Neural progenitor cell (in vitro differentiated cells): ENCODE results near the gene PTPN14. TPM values are rescaled to one million over a fixed set of nuclear protein-coding genes. Genes with fewer than 3 reads are reported as not detected.
"Not testable (repeated sequence)": the region's sequence is repeated elsewhere in the genome, so short reads cannot be mapped to it uniquely, and the experiment has no call there.

Experiments
- DNase-seq: peaks from one replicate; pipeline ENCODE4 v3.0.0-alpha.2; 2016; ENCODE audit warnings: low spot score
- H2AFZ ChIP-seq: fragments of 200-600 bp; sonication (generic); replicated peaks from 2 replicates; pipeline ENCODE4 v1.6.1; 2016; ENCODE audit warnings: antibody characterized with exemption
- H3F3A ChIP-seq: fragments of 200-600 bp; sonication (generic); 2 replicates; pipeline ENCODE4 v1.6.1; 2016; ENCODE audit warnings: antibody characterized with exemption, low read depth
- H3K27ac ChIP-seq: fragments of 200-600 bp; sonication (generic); 2 replicates; pipeline ENCODE4 v1.5.1; 2016; ENCODE audit warnings: mild to moderate bottlenecking
- H3K27me3 ChIP-seq: fragments of 200-600 bp; sonication (generic); 2 replicates; pipeline ENCODE4 v1.6.1; 2016; ENCODE audit warnings: mild to moderate bottlenecking, moderate library complexity
- H3K36me3 ChIP-seq: fragments of 200-600 bp; sonication (generic); 2 replicates; pipeline ENCODE4 v1.5.1; 2016
- H3K4me1 ChIP-seq: fragments of 200-600 bp; sonication (generic); 2 replicates; pipeline ENCODE4 v1.6.1; 2016; ENCODE audit warnings: mixed run types
- H3K4me2 ChIP-seq: fragments of 200-600 bp; sonication (generic); 2 replicates; pipeline ENCODE4 v1.6.1; 2016
- H3K4me3 ChIP-seq: fragments of 200-600 bp; sonication (generic); 2 replicates; pipeline ENCODE4 v1.5.1; 2016
- H3K79me2 ChIP-seq: fragments of 200-600 bp; sonication (generic); 2 replicates; pipeline ENCODE4 v1.6.1; 2016; ENCODE audit warnings: low read depth
- H3K9ac ChIP-seq: fragments of 200-600 bp; sonication (generic); 2 replicates; pipeline ENCODE4 v1.6.1; 2016
- H3K9me3 ChIP-seq: fragments of 200-600 bp; sonication (generic); 2 replicates; pipeline ENCODE4 v1.5.1; 2016; ENCODE audit warnings: low read depth
- H4K20me1 ChIP-seq: fragments of 200-600 bp; sonication (generic); 2 replicates; pipeline ENCODE4 v1.6.1; 2016; ENCODE audit warnings: low read depth
- H3K27ac Mint-ChIP-seq: 3 replicates; pipeline ENCODE4 v1.8.0; 2021; ENCODE audit warnings: mixed read lengths
- H3K27me3 Mint-ChIP-seq: 2 replicates; pipeline ENCODE4 v1.8.0; 2022; ENCODE audit warnings: low read depth, mild to moderate bottlenecking, inconsistent platforms, moderate library complexity, mixed read lengths; ENCODE audit not compliant: insufficient read depth
- H3K36me3 Mint-ChIP-seq: 3 replicates; pipeline ENCODE4 v1.8.0; 2021; ENCODE audit warnings: mixed read lengths
- H3K4me1 Mint-ChIP-seq: 3 replicates; pipeline ENCODE4 v1.8.0; 2021; ENCODE audit warnings: mixed read lengths
- H3K4me3 Mint-ChIP-seq: 3 replicates; pipeline ENCODE4 v1.8.0; 2021; ENCODE audit warnings: mild to moderate bottlenecking, moderate library complexity, mixed read lengths
- H3K9me3 Mint-ChIP-seq: 3 replicates; pipeline ENCODE4 v1.8.0; 2020; ENCODE audit warnings: mixed read lengths
- CTCF ChIP-seq: fragments of 200-600 bp; sonication (generic); IDR thresholded peaks from 2 replicates; pipeline ENCODE4 v1.5.1; 2017; ENCODE audit warnings: antibody characterized with exemption, mild to moderate bottlenecking
- EZH2 ChIP-seq: fragments of 200-600 bp; sonication (generic); IDR thresholded peaks from 2 replicates; pipeline ENCODE4 v1.6.1; 2017; ENCODE audit warnings: antibody characterized with exemption, mild to moderate bottlenecking, moderate library complexity
- EZH2phosphoT487 ChIP-seq: fragments of 200-600 bp; sonication (generic); IDR thresholded peaks from 2 replicates; pipeline ENCODE4 v1.6.1; 2017; ENCODE audit warnings: antibody characterized with exemption
- total RNA-seq: library from RNA; depleted of rRNA; stranded (reverse); fragments of >200 nt; gene quantifications from 2 replicates; pipeline ENCODE4 v1.2.3, GENCODE V29; 2015; ENCODE audit warnings: low replicate concordance

PTPN14 gene
- total RNA-seq = 27.3 and 28.3 TPM in 2 replicates

- peaks cover 39% of the 10 kb centered on the region for H3K4me1 ChIP-seq
- peaks cover 34% of the 10 kb centered on the region for H4K20me1 ChIP-seq
- no peaks in the 10 kb centered on the region for H3K36me3 ChIP-seq
- peak; percentile 98 for DNase-seq
- H2AFZ ChIP-seq = peak within 1 kb of the TSS; percentile 75
- peak within 1 kb of the TSS; percentile 100 for H3K27ac ChIP-seq
- peak within 1 kb of the TSS; percentile 94 for H3K4me3 Mint-ChIP-seq
- H3K36me3 Mint-ChIP-seq = no peaks in the 10 kb centered on the region
- peak within 1 kb of the TSS; percentile 100 for H3K27ac Mint-ChIP-seq
- peaks cover 39% of the 10 kb centered on the region for H3F3A ChIP-seq
- H3K27me3 ChIP-seq = no peaks in the 10 kb centered on the region
- H3K9me3 ChIP-seq = no peaks in the 10 kb centered on the region
- peaks cover 32% of the 10 kb centered on the region for H3K4me1 Mint-ChIP-seq
- TF ChIP-seq CTCF (peak; percentile 51), EZH2phosphoT487 (no peak), EZH2 (no peak)
- peaks cover 9% of the 10 kb centered on the region for H3K27me3 Mint-ChIP-seq
- H3K9ac ChIP-seq = peak within 1 kb of the TSS; percentile 97
- peak within 1 kb of the TSS; percentile 96 for H3K4me2 ChIP-seq
- H3K9me3 Mint-ChIP-seq = peaks cover 3% of the 10 kb centered on the region
- peaks cover 46% of the 10 kb centered on the region for H3K79me2 ChIP-seq
- peak within 1 kb of the TSS; percentile 71 for H3K4me3 ChIP-seq
Measured at GRCh38 chr1:214551436-214552173, at the start of gene PTPN14. Gene PTPN14, minus strand, starts transcription at chr1:214551602. Its CDS starts 86,799 bp downstream, at chr1:214464803.

- Mint-ChIP-seq H3K4me1 (no peaks in the 10 kb centered on the region), H3K36me3 (no peaks in the 10 kb centered on the region), H3K27me3 (peaks cover 4% of the 10 kb centered on the region), H3K4me3 (no peak overlapping the region), H3K27ac (no peak overlapping the region), H3K9me3 (peaks cover 4% of the 10 kb centered on the region)
- TF ChIP-seq EZH2phosphoT487 = no peak
- DNase-seq = no peak
- H2AFZ ChIP-seq = no peak overlapping the region
- H3K27ac ChIP-seq = no peak overlapping the region
- H3K9me3 ChIP-seq = no peaks in the 10 kb centered on the region
- H3K79me2 ChIP-seq = no peaks in the 10 kb centered on the region
- H3K4me3 ChIP-seq = no peak overlapping the region
- H3K4me1 ChIP-seq = no peaks in the 10 kb centered on the region
- H3F3A ChIP-seq = no peaks in the 10 kb centered on the region
- no peaks in the 10 kb centered on the region for H3K27me3 ChIP-seq
- H3K36me3 ChIP-seq = no peaks in the 10 kb centered on the region
- H3K9ac ChIP-seq = no peak overlapping the region
- H4K20me1 ChIP-seq = no peaks in the 10 kb centered on the region
- H3K4me2 ChIP-seq = no peak overlapping the region
Measured at GRCh38 chr1:214593158-214593557, 41.8 kb upstream of the PTPN14 start.

- DNase-seq, H3K9me3 ChIP-seq, H3K4me2 ChIP-seq, H3F3A ChIP-seq, H3K4me1 ChIP-seq, H3K9me3 Mint-ChIP-seq, H3K27ac Mint-ChIP-seq, H4K20me1 ChIP-seq, H3K36me3 Mint-ChIP-seq, H3K27me3 Mint-ChIP-seq, H3K36me3 ChIP-seq, H3K9ac ChIP-seq, H3K79me2 ChIP-seq, H2AFZ ChIP-seq, H3K4me1 Mint-ChIP-seq, H3K4me3 ChIP-seq, H3K27me3 ChIP-seq, H3K27ac ChIP-seq, H3K4me3 Mint-ChIP-seq: not testable (repeated sequence)
Measured at GRCh38 chr1:214591918-214592317, 40.5 kb upstream of the PTPN14 start.

- peaks cover 3% of the 10 kb centered on the region for H3K27me3 Mint-ChIP-seq
Measured at GRCh38 chr1:214590696-214591095, 39.3 kb upstream of the PTPN14 start.

More at GRCh38 chr1:214590696-214591095, 39.3 kb upstream of the PTPN14 start:
- no peaks in the 10 kb centered on the region for H3F3A ChIP-seq
- no peaks in the 10 kb centered on the region for H3K9me3 ChIP-seq
- no peak overlapping the region for H3K4me2 ChIP-seq
- H3K27ac Mint-ChIP-seq = no peak overlapping the region
- H3K4me3 Mint-ChIP-seq = no peak overlapping the region
- no peaks in the 10 kb centered on the region for H3K4me1 ChIP-seq
- no peaks in the 10 kb centered on the region for H3K36me3 Mint-ChIP-seq
- H3K9ac ChIP-seq = no peak overlapping the region
- H3K4me3 ChIP-seq = no peak overlapping the region
- no peak overlapping the region for H2AFZ ChIP-seq
- no peak for DNase-seq
- no peaks in the 10 kb centered on the region for H3K27me3 ChIP-seq
- H3K27ac ChIP-seq = no peak overlapping the region
- H3K36me3 ChIP-seq = no peaks in the 10 kb centered on the region
- TF ChIP-seq CTCF (no peak), EZH2 (no peak), EZH2phosphoT487 (no peak)
- H4K20me1 ChIP-seq = no peaks in the 10 kb centered on the region
- no peaks in the 10 kb centered on the region for H3K4me1 Mint-ChIP-seq
- H3K79me2 ChIP-seq = no peaks in the 10 kb centered on the region
- H3K9me3 Mint-ChIP-seq = no peaks in the 10 kb centered on the region
